Muscle of back (tissue), 11 donors: ENCODE results near the gene TMEM221. TPM values are rescaled to one million over a fixed set of nuclear protein-coding genes. Genes with fewer than 3 reads are reported as not detected.

Experiments used
- DNase-seq, 3 donors: peaks; one replicate each; pipeline versions ENCODE4 v3.0.0 to v3.0.0-alpha.2; 2013
- polyA plus RNA-seq, 10 donors: library from polyadenylated mRNA; unstranded; fragments of 120-200 nt; gene quantifications; one replicate each; pipeline ENCODE4 v1.2.1, GENCODE V29; 2013; ENCODE audit not compliant: insufficient read length in 10 of 10

TMEM221 gene
- polyA plus RNA-seq, 10 donors = 0.84 to 2.7 (median 1.2) TPM

GRCh38 chr19:17445526-17446165 lies 2.8 kb downstream of the TMEM221 start:
- DNase-seq = no peak

- peak; percentile 56 to 85 (median 83) for DNase-seq
These were observed 7.0 kb downstream of the TMEM221 start for GRCh38 chr19:17441241-17442021.

- DNase-seq = no peak
These were observed 11.6 kb downstream of the TMEM221 start for GRCh38 chr19:17436874-17437267.

GRCh38 chr19:17436094-17436873 lies 12.2 kb downstream of the TMEM221 start:
- no peak for DNase-seq

- no peak for DNase-seq
These were observed 13.2 kb downstream of the TMEM221 start for GRCh38 chr19:17435218-17435617.

GRCh38 chr19:17431417-17431816 lies 17.1 kb downstream of the TMEM221 start:
- DNase-seq = no peak

GRCh38 chr19:17429641-17430113 lies 18.8 kb downstream of the TMEM221 start:
- peak in 2 of 3 donors; percentile 49 to 64 for DNase-seq

- DNase-seq = peak in 2 of 3 donors; percentile 42 to 67
These were observed 23.6 kb downstream of the TMEM221 start for GRCh38 chr19:17424743-17425365.

GRCh38 chr19:17423429-17424208 lies 24.8 kb downstream of the TMEM221 start:
- no peak for DNase-seq

GRCh38 chr19:17421942-17422341 lies 26.5 kb downstream of the TMEM221 start:
- no peak for DNase-seq

- DNase-seq = peak in 1 of 3 donors; percentile 65
These were observed 28.0 kb downstream of the TMEM221 start for GRCh38 chr19:17420475-17420924.

- peak; percentile 99 to 100 (median 100) for DNase-seq
These were observed 28.6 kb downstream of the TMEM221 start, which contains the start of gene MVB12A for GRCh38 chr19:17419621-17420474. Gene MVB12A (plus strand): TSS chr19:17420047. CDS start chr19:17420136, 89 bp downstream.

- DNase-seq = peak in 1 of 3 donors; percentile 45
These were observed 29.3 kb downstream of the TMEM221 start for GRCh38 chr19:17419154-17419620.

GRCh38 chr19:17418710-17419109 lies 29.8 kb downstream of the TMEM221 start:
- no peak for DNase-seq

GRCh38 chr19:17415121-17415520 lies 33.3 kb downstream of the TMEM221 start:
- DNase-seq = no peak

GRCh38 chr19:17414097-17414496 lies 34.4 kb downstream of the TMEM221 start:
- no peak for DNase-seq

GRCh38 chr19:17411801-17412200 lies 36.7 kb downstream of the TMEM221 start:
- no peak for DNase-seq

- no peak for DNase-seq
These were observed 38.5 kb downstream of the TMEM221 start for GRCh38 chr19:17409990-17410389.

- no peak for DNase-seq
These were observed 41.6 kb downstream of the TMEM221 start for GRCh38 chr19:17406887-17407196.
